ENCODE measurements around the gene CADPS2.

The CADPS2 gene

DNA sequence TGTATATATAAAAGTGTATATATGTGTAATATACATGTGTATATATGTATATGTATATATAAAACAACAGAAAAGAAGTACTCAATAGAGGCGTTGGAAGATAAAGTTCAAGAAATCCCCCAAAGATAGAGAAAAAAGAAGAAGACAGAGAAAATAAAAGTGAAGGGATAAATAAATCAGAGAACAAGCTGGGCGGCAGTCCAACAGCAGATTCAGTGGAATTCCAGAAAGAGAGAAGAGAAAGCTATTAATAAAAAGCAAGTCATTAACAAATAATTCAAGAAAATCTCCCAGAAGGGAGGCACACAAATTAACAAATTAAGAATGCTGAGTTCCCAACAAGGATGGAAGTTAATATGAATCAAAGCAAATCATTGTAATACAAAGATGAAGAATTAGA lies 124.2 kb downstream of the CADPS2 start:
- TF ChIP-seq POLR2AphosphoS5 (IDR thresholded peaks at IDR 0.05; ENCODE audit: low read depth, low read length): no peak
- no peak for TF ChIP-seq SIN3A (IDR thresholded peaks at IDR 0.05; ENCODE audit: borderline replicate concordance, insufficient read depth, low read length)
- no peak for TF ChIP-seq FOXP2 (optimal IDR thresholded peaks at IDR 0.05; ENCODE audit: borderline replicate concordance, extremely low read depth, extremely low read length, insufficient read depth)
- no peak for TF ChIP-seq TAF1 (IDR thresholded peaks at IDR 0.05; ENCODE audit: borderline replicate concordance, insufficient read depth, low read length)

DNA sequence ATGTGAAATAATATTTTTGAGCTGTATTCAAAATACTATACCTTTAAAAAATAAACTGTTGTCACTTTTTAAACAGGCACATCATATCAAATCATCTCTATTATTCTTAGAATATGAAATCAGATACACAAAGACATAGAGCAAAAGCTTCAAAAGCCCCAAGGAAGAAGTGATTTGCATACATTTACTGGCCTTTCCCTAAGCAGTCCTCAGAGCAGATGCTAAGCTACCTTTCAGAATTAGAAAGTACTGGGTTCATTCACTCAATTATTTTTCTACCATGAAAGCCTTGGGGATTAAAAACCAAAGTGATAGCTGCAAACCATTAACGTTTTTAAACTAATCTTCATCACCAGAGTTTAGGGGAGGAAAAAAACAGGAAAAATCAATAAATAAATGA lies 127.8 kb downstream of the CADPS2 start:
- TF ChIP-seq FOXP2 (optimal IDR thresholded peaks at IDR 0.05; ENCODE audit: borderline replicate concordance, extremely low read depth, extremely low read length, insufficient read depth) (no peak), TAF1 (IDR thresholded peaks at IDR 0.05; ENCODE audit: borderline replicate concordance, insufficient read depth, low read length) (no peak), POLR2AphosphoS5 (IDR thresholded peaks at IDR 0.05; ENCODE audit: low read depth, low read length) (no peak), SIN3A (IDR thresholded peaks at IDR 0.05; ENCODE audit: borderline replicate concordance, insufficient read depth, low read length) (no peak)
- TF ChIP-seq, protein P1, sequence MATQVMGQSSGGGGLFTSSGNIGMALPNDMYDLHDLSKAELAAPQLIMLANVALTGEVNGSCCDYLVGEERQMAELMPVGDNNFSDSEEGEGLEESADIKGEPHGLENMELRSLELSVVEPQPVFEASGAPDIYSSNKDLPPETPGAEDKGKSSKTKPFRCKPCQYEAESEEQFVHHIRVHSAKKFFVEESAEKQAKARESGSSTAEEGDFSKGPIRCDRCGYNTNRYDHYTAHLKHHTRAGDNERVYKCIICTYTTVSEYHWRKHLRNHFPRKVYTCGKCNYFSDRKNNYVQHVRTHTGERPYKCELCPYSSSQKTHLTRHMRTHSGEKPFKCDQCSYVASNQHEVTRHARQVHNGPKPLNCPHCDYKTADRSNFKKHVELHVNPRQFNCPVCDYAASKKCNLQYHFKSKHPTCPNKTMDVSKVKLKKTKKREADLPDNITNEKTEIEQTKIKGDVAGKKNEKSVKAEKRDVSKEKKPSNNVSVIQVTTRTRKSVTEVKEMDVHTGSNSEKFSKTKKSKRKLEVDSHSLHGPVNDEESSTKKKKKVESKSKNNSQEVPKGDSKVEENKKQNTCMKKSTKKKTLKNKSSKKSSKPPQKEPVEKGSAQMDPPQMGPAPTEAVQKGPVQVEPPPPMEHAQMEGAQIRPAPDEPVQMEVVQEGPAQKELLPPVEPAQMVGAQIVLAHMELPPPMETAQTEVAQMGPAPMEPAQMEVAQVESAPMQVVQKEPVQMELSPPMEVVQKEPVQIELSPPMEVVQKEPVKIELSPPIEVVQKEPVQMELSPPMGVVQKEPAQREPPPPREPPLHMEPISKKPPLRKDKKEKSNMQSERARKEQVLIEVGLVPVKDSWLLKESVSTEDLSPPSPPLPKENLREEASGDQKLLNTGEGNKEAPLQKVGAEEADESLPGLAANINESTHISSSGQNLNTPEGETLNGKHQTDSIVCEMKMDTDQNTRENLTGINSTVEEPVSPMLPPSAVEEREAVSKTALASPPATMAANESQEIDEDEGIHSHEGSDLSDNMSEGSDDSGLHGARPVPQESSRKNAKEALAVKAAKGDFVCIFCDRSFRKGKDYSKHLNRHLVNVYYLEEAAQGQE (IDR thresholded peaks at IDR 0.05; ENCODE audit: insufficient read depth in 1 of 2, low read depth in 2 of 2, low read length in 2 of 2): no peak

DNA sequence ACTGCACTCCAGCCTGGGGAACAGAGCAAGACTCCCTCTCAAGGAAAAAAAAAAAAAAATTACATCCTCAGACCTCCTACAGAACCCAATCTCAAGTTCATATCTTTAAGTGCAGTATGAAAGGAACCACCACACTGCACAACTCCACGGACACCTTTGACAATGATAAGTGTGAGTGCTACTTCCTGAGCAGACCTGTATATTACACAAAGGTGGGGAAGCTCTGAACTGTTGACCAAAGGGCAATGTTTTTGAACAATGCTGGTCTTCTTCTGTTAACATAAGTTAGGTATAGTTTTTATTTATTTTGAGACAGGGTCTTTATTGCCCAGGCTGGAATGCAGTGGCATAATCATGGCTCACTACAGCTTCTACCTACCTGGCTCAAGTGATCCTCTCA lies 129.4 kb downstream of the CADPS2 start:
- TF ChIP-seq FOXP2 (optimal IDR thresholded peaks at IDR 0.05; ENCODE audit: borderline replicate concordance, extremely low read depth, extremely low read length, insufficient read depth) (no peak), TAF1 (IDR thresholded peaks at IDR 0.05; ENCODE audit: borderline replicate concordance, insufficient read depth, low read length) (no peak), POLR2AphosphoS5 (IDR thresholded peaks at IDR 0.05; ENCODE audit: low read depth, low read length) (no peak), SIN3A (IDR thresholded peaks at IDR 0.05; ENCODE audit: borderline replicate concordance, insufficient read depth, low read length) (no peak)
- TF ChIP-seq, protein P1 (IDR thresholded peaks at IDR 0.05; ENCODE audit: insufficient read depth in 1 of 2, low read depth in 2 of 2, low read length in 2 of 2): no peak

DNA sequence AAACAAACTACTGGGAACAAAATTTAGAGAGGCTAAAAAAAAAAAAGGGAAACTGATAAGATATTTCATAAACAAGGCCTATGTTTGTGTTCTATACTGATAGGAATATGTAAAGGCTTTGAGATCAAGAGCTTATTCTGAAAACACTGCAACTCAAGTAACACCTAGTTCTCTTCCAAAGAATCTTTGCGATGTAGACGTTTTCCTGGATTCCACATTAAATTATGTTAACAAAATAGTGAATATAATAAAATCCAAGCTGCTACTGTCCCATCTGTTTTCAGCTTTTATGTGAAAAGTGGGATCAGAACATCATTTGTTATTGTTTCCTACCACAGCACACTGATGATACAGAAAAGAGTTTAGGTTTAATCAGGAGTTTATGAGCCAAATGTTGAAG lies 130.6 kb downstream of the CADPS2 start:
- TF ChIP-seq, protein P1 (IDR thresholded peaks at IDR 0.05; ENCODE audit: insufficient read depth in 1 of 2, low read depth in 2 of 2, low read length in 2 of 2): no peak
- TF ChIP-seq TAF1 (IDR thresholded peaks at IDR 0.05; ENCODE audit: borderline replicate concordance, insufficient read depth, low read length) (no peak), SIN3A (IDR thresholded peaks at IDR 0.05; ENCODE audit: borderline replicate concordance, insufficient read depth, low read length) (no peak), FOXP2 (optimal IDR thresholded peaks at IDR 0.05; ENCODE audit: borderline replicate concordance, extremely low read depth, extremely low read length, insufficient read depth) (no peak), POLR2AphosphoS5 (IDR thresholded peaks at IDR 0.05; ENCODE audit: low read depth, low read length) (no peak)

DNA sequence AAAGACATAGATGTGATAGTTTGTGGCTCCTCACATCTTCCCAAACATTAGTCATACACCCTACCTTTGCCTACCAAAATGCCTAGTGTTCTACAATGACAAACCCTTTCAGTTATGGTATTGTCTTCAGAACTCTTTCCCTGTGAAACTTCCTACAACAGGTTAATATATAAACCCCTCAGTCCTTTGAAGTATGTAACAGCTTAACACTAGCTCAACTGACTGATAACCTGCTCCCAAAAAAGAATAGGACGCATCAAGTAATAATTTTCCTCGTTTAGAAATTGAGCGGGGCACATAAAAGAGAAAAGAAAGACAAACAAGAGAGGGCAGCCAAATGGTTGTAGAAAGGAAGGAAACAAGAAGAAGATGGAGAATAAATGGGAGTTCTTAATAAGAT lies 133.7 kb downstream of the CADPS2 start:
- TF ChIP-seq POLR2AphosphoS5 (IDR thresholded peaks at IDR 0.05; ENCODE audit: low read depth, low read length) (no peak), SIN3A (IDR thresholded peaks at IDR 0.05; ENCODE audit: borderline replicate concordance, insufficient read depth, low read length) (no peak), TAF1 (IDR thresholded peaks at IDR 0.05; ENCODE audit: borderline replicate concordance, insufficient read depth, low read length) (no peak)
- TF ChIP-seq, protein P1 (IDR thresholded peaks at IDR 0.05; ENCODE audit: insufficient read depth in 1 of 2, low read depth in 2 of 2, low read length in 2 of 2): no peak

Measured in PFSK-1 (cell line).